ENCODE data around the gene SLC39A13.

The SLC39A13 gene

GRCh38 chr11:47433157-47433556 lies 24.8 kb downstream of the SLC39A13 start:
- no peak for DNase-seq

- no peak for DNase-seq
Measured at GRCh38 chr11:47434011-47434786, 25.8 kb downstream of the SLC39A13 start.

- DNase-seq, result no peak
Measured at GRCh38 chr11:47435687-47436086, 27.3 kb downstream of the SLC39A13 start.

- DNase-seq, result no peak
Measured at GRCh38 chr11:47436726-47437125, 28.3 kb downstream of the SLC39A13 start.

GRCh38 chr11:47437218-47437745 lies 28.9 kb downstream of the SLC39A13 start:
- DNase-seq, result no peak

DNA sequence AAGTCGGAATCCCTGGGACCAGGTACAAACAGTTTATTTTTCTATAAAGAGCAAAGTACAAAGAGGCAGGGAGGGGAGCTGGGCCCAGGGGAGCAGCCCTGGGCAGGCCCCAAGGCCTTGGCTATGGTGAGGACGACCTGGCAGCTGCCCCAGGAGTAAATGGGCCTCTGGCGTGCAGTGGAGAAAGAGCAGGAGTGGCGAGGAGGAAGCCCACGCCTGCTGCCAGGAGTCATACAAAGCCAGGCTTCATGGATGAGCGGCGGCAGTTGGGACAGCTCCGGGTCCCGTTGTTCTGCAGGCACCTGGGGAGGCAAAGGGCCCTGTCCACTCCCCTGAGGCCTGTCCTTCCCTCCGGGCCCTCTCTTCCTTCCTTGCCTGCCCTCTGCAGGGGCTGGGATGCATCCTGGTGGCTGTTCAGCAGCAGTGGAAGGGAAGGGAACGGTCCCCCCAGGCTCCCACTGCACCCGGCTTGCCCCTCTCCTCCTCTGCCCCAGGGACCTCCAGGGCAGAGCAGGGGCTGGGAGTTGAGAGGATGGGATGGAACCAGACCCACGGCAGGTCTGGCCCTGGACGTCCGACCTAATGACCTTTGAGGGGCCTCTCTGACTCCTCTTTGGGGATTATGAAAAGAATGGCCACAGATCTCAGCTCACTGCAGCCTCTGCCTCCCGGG lies 29.5 kb downstream of the SLC39A13 start:
- DNase-seq, result no peak

DNA sequence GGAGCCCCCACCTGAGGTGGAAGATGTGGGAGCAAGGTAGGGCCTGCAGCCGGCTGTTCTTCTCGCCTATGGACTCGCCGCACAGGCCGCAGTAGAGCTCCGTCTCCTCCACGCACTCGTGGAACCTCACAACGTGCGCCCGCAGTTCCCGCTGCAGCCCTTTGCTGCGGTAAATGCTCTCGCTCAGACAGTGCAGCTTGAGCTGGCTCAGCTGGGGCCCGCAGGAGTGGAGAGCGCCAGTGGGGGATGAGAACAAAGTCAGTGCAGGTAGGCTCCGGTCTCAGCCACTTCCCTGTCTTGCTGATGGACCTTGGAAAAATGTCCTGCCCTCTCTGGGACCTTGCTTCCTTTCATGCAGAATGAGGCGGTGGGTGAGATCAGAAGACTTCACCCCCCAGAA lies 30.3 kb downstream of the SLC39A13 start:
- DNase-seq, result no peak

- no peak for DNase-seq
Measured at GRCh38 chr11:47440054-47440476, 31.7 kb downstream of the SLC39A13 start.

- no peak for DNase-seq
Measured at GRCh38 chr11:47441421-47441820, 33.0 kb downstream of the SLC39A13 start.

DNA sequence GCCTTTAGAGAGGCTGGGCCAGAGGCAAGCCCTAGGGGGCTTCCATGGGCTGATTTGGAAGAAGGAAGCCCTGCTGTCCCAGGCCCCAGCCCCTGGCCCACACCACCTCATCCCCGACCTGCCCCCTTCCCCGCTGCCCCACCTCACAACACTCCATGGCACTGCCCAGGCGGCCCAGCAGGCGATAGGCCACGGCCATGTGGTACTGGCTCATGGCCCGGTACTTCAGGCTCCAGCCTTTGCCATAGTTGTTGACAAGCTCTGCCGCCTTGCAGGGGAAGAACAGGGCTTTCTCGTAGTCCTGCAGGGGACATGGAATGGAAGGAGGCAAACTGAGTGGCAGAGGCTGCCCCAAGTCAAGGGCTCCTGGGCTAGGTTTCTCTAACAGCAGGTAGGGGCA lies 34.1 kb downstream of the SLC39A13 start:
- no peak for DNase-seq

DNA sequence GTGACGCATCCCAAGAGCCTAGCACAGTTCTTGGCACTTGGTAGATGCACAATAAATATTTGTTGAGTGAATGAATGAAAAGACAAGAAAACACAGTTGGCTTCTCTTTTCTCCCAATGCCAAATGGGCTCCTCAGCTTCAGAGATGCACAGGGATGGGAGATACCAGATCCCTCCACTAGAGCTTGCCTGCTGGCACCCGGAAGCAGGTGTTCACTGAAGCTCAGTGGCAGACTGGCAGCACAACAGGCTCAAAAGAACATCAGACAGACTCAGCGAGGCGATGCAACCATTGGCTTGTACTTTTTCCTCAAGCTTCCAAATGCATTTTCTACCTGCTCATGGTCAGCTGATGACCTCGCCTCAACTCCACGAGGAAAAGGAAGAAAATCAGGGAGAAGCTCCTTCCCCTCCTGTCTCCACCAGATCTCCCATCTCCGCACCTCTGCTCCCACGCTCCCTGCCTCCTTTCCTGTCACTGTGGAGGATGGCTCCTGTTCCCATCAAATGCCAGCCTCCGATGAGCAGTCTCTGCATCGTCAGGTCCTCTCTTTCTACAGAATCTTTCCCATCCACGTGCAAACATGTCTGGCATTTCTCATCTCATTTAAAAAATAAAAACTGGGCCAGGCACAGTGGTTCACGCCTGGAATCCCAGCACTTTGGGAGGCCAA lies 34.8 kb downstream of the SLC39A13 start:
- no peak for DNase-seq

DNA sequence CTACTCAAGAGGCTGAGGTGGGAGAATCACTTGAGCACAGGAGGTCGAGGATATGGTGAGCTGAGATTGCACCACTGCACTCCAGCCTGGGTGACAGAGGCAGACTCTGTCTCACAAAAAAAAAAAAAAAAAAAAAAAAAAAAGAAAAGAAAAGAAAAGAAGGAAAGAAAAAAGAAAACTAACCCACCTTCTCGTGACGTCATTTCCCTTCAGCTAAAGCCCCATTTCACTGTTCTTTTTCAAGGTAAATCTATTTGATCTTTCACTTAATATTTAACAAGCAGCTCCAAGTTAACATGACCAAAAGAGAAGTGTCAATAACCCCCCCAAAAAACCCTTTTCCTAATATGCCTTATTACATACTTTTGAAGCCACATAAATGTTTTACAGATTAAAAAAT lies 35.4 kb downstream of the SLC39A13 start:
- no peak for DNase-seq

DNA sequence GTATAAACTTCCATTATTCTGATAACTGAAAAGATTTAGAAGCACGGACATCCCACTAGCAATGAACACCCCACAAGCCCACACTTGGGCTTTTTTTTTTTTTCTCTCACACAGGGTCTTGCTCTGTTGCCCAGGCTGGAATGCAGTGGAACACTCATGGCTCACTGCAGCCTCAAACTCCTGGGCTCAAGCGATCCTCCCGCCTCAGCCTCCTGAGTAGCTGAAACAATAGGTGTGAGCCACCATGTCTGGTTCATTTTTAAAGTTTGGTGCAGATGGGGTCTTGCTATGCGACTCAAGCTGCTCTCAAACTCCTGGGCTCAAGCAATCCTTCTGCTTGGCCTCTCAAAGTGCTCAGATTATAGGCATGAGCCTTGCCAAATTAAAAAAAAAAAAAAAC lies 37.5 kb downstream of the SLC39A13 start:
- DNase-seq, result no peak

DNA sequence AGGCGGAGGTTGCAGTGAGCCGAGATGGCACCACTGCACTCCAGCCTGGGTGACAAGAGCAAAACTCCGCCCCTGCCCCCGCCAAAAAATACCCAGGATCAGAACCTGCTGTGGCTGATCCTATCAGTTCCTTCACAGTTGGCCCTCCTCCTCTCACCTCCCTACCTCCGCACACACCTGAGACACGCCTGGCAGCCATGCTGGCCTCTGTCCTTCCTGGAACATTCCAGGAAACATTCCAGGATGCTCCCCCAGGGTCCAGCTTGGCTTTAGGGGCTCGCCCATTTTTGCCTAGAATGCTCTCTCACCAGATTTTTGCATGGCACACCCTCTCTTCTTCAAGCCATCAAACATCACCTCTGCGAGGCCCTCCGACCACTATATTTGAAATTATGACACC lies 38.4 kb downstream of the SLC39A13 start:
- no peak for DNase-seq

DNA sequence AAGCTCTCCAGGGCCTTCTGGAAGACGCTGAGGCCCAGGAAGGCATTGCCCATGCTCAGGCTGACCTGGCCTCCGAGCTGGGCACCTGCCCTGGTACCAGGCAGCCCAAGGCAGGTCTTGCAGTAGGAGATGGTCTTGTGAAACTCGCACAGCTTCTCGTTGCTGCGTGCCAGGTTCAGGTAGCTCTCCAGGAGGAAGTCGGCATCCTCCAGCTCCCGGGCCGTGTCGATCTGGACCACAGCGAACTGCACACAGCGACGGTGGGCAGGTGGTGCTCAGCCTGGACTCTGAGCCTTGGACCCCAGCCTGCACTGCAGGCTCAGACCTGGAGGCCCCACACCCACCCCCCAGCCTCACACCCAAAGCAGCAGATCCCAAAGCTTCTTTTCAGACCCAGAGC lies 39.5 kb downstream of the SLC39A13 start:
- DNase-seq, result no peak

DNA sequence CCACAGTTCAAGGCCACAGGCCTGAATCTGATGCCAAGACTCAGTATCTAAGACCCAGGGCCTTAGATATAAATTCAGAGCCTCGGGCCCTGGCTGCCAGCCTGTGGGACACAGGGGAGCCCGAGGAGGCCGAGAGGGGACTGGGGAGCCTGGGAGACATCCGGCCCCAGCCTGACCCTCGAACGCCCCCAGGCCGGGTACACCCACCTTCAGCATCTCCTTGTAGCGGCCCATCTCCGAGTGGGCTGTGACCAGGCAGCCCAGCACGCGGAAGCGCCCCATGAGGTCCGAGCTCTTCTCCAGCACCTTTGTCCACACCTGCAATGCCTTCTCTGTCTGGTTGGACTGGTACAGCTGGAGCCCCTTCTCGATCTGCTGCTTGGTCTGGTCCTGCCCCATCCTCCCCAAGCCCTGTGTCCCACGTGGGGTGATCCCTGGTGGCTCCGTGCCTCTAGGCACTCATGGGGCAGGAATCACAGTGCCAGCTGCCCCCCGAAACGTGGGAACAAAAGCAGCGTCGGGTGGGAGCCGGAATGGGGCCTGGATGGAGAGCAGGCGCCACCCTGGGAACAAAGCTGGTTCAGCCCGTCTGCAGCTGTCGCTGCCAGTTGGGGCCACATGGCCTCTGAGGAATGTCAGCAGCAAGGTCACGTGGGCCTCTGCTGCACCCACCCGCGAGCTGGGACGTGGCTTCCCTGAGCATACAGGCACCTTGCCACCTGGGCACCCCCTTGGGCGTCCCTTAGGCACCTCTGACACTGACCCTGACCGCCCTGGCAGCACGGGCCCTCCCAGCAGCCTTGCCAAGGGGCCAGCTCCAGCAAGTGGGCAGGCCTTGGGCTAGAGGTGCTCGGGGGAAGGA lies 40.4 kb downstream of the SLC39A13 start, which contains the start of gene RAPSN:
TSS of gene RAPSN (minus strand) at position 571 of the 862 bp plus-strand sequence. CDS start at position 399, 172 bp downstream.
- no peak for DNase-seq

- no peak for DNase-seq
Measured at GRCh38 chr11:47449541-47449940, 41.2 kb downstream of the SLC39A13 start.

GRCh38 chr11:47451436-47451835 lies 43.0 kb downstream of the SLC39A13 start:
- no peak for DNase-seq

DNA sequence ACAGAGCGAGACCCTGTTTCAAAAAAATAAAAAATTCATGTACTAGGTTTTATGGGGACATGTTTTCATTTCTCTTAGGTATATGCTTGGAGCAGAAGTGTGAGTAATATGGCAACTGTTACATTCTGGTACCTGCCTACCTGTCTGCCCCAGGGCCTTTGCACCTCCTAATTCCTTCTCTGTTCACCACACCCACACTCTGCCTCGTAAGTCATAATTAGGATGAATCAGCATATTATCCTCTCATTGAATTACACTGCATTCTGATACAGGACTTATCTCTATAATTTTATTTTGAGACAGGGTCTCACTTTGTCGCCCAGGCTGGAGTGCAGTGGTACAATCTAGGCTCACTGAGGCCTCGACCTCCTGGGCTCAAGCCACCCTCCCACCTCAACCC lies 43.6 kb downstream of the SLC39A13 start:
- DNase-seq, result no peak

DNA sequence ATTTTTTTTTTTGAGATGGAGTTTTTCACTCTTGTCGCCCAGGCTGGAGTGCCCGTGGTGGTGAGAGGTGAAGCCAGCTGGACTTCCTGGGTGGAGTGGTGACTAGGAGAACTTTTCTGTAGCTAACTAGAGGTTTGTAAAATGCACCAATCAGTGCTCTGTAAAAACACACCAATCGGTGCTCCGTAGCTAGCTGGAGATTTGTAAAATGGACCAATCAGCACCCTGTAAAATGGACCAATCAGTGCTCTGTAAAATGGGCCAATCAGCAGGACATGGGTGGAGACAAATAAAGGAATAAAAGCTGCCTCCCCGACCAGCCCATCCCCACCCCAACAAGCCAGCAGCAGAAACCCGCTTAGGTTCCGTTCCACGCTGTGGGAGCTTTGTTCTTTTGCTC lies 45.0 kb downstream of the SLC39A13 start:
- no peak for DNase-seq

DNA sequence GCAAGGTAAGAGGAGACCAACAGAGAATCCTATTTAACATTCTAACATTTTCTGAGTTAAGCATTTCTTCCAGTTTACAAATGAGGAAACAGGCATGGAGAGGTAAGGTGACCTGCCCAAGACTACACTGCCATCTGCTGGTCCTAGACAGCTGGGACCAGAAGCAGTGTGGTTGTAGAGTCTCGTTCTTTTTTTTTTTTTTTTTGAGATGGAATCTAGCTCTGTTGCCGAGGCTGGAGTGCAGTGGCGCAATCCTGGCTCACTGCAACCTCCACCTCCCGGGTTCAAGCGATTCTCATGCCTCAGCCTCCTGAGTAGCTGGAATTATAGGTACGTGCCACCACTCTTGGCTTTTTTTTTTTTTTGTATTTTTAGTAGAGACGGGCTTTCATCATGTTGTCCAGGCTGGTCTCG lies 45.9 kb downstream of the SLC39A13 start:
- peak; percentile 84 for DNase-seq

GRCh38 chr11:47460571-47461235 lies 52.3 kb downstream of the SLC39A13 start:
- no peak for DNase-seq

Data from islet precursor cell (in vitro differentiated cells).